GM19035 (cell line): ENCODE measurements around the gene ZSCAN5A.
"Not testable (repeated sequence)": the region's sequence is repeated elsewhere in the genome, so short reads cannot be mapped to it uniquely, and the experiment has no call there.

Experiments
- ATAC-seq: cut with Tn5 transposase; IDR thresholded peaks from one replicate; pipeline ENCODE4 v1.9.1; 2021; ENCODE audit not compliant: unreplicated experiment

Gene ZSCAN5A

DNA sequence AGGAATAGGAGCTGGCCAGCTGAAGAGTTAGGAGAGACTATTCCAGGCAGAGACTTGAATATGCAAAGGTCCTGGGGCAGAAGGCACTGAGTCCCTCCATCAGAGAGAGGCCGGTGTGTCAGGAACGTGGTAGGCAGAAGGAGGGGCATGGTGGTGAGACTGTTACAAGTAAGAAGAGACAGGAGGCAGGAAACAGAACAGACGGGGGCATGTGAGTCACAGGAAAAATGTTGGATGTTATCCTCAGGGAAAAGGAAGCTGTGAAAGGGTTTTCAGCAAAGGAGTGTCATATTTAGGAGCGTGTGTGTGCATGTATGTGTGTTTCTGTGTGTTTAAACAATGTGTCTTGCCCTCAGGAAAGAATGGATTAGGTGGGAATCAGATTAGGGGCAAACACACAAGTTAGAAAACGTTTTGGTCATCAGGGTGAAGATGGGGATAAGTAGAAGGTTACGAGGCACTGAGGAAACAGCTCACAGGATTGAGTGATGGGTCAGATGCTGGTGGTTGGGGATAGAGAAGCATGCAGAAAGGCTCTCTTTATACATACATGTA is 41.0 kb downstream of the ZSCAN5A start:
- no peak for ATAC-seq

DNA sequence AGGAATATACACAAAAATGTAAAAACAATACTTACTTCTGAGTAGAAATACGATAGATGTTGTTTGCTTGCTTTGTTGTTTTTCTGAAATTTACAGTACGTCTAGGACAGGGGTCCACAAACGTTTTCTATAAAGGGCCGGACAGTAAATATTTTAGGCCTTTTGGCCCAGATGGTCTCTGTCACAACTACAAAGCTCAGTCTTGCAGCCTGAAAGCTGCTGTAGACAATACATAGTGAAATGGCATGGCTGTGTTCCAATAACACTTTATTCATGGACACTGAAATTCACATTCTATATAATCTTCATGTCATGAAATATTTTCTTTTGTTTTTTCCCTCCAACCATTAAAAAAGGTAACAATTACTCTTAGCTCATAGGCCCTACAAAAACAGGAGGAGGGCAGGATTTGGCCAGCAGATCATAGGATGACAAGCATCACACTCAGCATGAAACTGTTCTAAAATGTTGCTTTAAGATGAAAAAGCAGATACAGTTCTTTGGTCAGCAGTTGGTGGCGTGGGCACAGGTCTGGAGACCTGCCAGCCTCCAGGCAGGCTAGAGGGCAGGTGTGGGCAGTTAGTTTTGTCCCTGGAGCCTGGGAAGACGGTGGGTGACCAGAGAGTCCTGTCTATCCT is 42.4 kb downstream of the ZSCAN5A start, which contains the start of gene EDDM13:
TSS of gene EDDM13 (plus strand) at position 588 of the 638 bp plus-strand sequence. CDS start 87 bp downstream, outside the sequence.
- ATAC-seq: no peak

DNA sequence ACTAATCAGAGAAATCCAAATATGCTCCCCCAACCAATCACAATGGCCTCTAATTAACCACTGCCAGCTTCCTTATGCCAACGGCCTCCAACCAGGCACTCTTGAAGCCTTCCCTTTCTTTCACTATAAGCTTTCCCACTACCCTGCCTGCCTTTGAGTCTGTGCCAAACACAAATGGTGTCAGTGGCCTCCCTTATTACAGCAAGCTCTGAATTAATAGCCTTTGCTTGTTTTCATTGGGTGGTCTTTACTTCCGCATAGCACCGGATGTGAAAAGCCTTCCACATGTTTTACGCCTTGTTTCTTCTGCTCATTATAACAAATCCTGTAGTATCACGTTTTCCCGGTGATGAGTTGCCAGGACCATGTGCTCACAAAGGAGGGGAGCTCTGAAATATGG is 43.5 kb downstream of the ZSCAN5A start:
- no peak for ATAC-seq

DNA sequence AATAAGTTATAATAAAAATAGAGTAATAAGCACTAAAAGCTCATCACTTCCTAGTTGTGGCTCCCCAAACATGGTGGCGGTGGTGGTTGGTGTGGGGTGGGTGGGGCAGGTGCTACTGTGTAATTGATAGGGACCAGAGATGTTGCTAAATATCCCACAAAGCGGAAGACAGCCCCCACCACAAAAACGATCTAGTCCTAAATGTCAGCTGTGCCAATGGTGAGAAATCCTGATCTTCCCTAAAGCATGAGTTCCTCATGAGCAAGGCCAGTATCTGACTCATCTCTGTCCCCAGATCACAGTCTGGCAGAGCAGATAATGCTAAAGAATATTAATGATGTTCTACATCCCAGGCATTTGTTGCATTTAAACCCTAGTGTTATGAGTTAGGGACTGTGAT is 44.0 kb downstream of the ZSCAN5A start:
- ATAC-seq: no peak

GRCh38 chr19:56269348-56269747 is 45.3 kb downstream of the ZSCAN5A start:
- no peak for ATAC-seq

GRCh38 chr19:56266051-56266450 is 48.6 kb downstream of the ZSCAN5A start:
- ATAC-seq: no peak

DNA sequence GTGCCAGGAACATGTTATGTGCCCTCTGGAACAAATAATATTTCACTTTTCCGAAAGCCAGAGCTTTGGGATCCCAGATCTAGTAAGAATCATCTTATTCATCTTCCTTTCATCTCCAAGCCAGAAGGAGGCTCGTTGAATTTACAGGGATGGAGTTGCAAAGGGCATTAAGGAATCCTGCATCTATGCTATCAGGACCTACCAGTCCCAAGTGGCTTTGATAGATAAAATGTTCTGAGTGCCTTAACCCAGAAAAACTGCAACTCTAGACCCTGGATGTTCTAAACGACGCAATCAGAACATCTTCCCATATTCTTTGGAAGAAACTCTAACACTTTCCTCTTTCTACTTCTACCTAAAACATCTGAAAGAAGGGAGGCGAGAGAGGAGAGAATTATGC is 51.3 kb downstream of the ZSCAN5A start:
- ATAC-seq: no peak

- not testable (repeated sequence) for ATAC-seq
These were observed 52.7 kb downstream of the ZSCAN5A start for GRCh38 chr19:56261932-56262331.

- ATAC-seq: no peak
These were observed 53.5 kb downstream of the ZSCAN5A start for GRCh38 chr19:56261145-56261544.

DNA sequence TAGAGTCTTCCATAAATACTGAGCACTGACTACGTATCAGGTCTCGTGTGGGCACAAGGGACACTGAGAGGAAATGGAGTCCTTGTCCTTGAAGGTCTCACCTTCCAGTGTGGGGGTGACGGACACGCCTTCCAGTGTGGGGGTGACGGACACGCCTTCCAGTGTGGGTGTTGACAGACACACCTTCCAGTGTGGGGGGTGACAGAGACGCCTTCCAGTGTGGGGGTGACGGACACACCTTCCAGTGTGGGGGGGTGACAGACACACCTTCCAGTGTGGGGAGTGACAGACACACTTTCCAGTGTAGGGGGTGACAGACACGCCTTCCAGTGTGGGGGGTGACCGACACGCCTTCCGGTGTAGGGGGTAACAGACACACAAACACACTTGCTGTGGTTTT is 56.4 kb downstream of the ZSCAN5A start:
- ATAC-seq: no peak

GRCh38 chr19:56253737-56254136 is 60.9 kb downstream of the ZSCAN5A start:
- ATAC-seq: no peak

DNA sequence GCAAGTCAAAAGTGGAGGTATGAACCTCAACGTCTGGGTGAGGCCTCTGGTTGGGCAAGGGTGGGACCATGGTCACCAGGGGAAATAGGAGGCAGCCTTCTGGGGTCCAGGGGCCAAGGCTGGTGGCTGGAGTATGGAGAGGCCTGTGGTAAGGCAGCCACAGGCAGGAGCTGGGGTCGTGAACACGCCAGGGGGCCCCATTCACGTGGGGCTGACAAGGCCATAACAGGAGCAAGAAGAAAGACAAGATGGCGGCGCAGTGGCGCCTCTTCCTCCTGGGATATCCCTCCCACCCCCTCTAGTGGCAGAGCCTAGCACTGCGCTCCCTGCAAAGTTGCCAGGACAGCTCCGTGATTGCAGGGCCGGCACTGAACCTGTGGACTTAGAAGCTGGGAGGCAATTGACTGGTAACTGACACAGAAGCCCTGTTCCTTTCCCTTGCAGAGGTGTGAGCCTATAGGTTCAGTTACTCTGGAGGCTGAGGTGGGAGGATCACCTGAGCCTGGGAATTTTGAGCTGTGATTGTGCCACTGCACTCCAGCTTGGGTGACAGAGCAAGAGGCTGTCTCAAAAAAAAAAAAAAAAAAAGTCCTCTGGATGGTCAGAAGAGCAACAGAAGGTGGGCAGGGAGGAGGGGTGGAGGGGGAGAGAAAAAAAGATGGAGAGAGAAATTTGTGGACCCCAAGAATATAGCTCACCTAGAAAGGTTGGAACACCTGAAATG is 61.8 kb downstream of the ZSCAN5A start:
- ATAC-seq: no peak

GRCh38 chr19:56248736-56249338 is 65.8 kb downstream of the ZSCAN5A start:
- not testable (repeated sequence) for ATAC-seq

GRCh38 chr19:56245764-56246163 is 68.9 kb downstream of the ZSCAN5A start:
- ATAC-seq: not testable (repeated sequence)

DNA sequence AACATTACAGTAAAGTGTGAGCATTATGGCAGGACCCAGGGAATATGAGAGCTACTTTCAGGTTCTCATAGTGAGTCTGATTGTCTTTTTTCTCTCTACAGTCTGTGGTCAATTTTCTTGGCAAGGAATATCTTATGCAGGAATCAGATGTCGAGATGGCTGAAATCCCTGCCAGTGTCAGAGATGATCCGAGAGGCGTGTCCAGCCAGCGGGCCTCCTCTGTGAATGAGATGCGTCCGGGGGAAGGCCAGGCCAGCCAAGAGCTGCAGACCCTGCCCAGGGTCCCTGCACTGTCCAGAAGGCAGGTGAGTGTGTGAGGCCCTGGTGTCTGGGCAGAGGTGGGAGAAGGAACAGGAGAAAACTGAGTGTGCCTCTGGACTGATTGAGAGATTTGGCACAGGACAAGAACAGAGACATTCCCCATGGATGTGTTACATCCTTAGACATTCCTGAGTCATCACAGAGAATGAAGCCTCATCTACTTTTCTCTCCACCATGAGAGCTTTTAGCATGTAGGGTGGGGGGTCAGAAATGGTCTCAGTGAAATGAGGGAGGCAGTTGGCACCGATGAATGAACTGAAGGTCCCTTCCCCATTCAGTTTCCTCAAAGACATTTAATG is 69.4 kb downstream of the ZSCAN5A start:
- ATAC-seq: no peak

DNA sequence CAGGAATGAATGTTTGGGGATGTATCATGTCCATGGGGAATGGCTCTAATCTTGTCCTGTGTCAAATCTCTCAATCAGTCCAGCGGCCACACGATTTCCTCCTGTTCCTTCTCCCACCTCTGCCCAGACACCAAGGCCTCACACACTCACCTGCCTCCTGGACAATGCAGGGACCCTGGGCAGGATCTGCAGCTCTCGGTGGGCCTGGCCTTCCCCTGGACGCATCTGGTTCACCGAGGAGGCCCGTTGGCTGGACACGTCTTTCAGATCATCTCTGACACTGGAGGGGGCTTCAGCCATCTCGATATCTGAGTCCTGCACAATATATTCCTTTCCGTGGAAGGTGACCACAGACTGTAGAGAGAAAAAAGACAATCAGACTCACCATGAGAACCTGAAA is 91.2 kb downstream of the ZSCAN5A start:
- no peak for ATAC-seq

- ATAC-seq: no peak
These were observed 91.7 kb downstream of the ZSCAN5A start for GRCh38 chr19:56222901-56223300.

DNA sequence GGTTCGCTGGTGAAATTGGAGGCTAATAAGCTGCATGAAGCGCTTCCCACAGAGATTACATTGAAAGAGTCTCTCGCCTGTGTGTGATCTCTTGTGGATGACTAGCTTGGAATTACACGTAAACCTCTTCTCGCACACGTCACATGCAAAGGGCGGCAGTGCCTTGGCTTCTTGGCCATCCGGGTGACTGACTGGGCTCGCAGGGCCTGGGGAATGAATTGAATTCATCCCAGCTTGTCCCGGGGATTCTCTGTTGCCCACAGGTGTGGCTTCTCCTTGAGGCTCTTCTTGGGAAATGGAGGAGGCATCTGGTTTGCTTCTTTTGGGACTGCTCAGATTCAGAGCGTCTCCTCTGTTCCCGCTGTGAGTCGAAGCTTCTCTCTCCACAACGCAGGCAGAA is 92.8 kb downstream of the ZSCAN5A start:
- ATAC-seq: no peak

- ATAC-seq: not testable (repeated sequence)
These were observed 93.2 kb downstream of the ZSCAN5A start for GRCh38 chr19:56221442-56221841.

DNA sequence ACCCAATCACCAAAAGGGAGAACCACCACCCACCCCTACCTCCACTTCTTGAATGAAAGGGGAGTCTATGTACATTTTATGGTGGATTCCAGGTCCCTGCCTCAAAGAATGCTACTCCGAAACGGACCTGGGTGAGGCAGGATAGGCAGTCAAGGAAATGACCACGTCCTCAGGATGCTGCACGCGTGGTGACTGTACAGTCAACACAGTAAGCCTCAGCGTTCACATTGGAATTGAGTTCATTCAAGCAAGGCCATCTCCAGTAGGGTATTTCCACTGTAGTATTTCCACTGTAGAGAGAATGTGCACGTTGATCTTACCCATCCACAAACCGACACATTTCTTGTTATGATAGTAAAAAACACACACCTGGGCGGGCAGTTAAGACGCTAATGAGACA is 95.7 kb downstream of the ZSCAN5A start:
- ATAC-seq: no peak
